ENCODE measurements around the gene DOHH.
A peak's percentile ranks its signal among the peaks of the same experiment; 100 is the strongest.

DOHH gene

DNA sequence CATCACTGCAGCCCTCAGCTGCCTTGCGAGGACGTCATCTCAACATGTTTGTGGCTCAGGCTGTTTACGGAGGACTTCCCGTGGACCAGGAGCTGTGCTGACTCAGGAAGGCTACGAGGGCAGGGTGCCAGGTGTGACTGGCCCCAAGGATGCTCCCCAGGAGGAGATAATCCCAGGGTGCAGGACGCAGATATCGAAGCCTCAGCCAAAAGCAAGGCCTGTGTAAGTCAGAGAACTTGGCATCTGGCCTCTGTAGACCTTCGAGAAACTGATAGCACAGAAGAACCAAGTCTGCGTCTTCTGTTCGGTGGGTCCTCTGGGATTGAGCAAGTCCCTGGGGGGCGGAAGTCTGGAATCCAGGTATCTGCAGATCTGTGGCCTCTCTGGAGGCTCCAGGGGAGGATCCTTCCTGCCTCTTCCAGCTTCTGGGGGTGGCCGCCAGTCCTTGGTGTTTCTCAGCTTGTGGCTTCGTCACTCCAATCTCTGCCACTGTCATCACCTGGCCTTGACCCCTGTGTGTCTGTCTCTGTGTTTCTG lies 2.6 kb upstream of the DOHH start:
- no peak for DNase-seq (ENCODE audit: low spot score)

DNA sequence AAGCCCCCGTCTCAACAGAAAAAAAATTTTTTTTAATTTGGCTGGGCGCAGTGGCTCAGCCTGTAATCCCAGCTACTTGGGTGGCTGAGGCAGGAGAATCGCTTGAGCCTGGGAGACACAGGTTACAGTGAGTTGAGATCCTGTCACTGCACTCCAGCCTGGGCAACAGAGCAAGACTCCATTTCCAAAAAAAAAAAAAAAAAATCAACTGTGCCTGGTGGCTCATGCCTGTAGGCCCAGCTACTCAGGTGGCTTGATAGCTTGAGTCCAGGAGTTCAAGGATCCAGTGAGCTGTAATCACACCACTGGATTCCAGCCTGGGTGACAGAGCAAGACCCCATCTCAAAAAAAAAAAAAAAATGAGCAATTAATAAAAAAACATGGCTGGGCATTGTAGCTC lies 1.3 kb upstream of the DOHH start:
- DNase-seq (ENCODE audit: low spot score): no peak

DNA sequence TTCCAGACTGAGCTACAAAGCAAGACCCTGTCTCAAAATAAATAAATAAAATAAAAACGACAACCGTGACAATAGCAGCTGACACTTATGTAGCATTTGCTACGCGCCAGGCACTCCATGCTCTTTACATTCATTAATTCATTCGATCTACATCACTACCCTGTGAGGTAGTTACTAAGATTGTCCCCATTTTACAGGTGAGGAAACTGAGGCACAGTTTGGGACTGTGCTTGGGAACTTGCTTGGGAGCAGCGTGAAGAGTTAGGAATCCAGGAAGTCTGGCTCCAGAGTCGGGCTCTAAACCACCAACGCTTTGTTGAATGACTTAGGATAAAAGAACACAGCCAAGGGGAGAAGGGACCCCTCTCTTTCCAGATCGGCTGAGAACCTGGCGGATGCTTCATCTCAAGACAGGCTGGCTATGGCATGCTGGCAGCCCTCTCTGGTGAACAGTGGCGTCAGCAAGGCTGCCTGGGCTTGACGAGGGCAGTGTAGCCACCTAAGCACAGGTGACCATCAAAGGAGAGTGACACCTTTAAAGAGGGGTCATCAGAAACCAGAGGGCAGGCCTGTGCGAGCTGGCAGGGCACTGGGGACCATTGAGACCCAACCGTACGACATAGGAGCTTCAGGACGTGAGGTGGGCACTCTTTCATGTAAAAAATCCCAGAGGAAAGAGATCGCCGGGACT lies 591 bp downstream of the DOHH start:
- no peak for DNase-seq (ENCODE audit: low spot score)

GRCh38 chr19:3497757-3498520 lies 2.5 kb downstream of the DOHH start:
- no peak for DNase-seq (ENCODE audit: low spot score)

- DNase-seq (ENCODE audit: low spot score): no peak
Observed at GRCh38 chr19:3496392-3497273, 3.8 kb downstream of the DOHH start.

DNA sequence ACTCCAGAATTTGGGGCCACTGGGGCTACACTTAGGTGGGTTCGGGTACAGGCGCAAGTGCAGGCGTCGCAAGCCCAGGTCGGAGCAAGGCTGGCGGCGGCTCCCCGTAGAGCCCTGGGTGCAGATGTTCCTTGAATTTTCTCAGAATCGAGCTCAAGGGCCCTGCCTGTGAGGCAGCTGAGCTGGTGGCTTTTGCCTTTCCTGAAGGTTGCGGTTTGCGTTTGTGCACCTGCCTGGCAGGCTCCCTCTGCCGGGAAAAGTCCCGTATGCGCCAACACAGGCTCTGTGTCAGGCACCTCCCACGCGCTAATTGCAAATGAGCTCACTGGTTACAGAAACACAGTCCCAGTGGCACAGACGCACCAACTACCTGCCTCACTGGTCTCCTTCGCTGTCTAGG lies 5.9 kb downstream of the DOHH start:
- DNase-seq (ENCODE audit: low spot score): no peak

DNA sequence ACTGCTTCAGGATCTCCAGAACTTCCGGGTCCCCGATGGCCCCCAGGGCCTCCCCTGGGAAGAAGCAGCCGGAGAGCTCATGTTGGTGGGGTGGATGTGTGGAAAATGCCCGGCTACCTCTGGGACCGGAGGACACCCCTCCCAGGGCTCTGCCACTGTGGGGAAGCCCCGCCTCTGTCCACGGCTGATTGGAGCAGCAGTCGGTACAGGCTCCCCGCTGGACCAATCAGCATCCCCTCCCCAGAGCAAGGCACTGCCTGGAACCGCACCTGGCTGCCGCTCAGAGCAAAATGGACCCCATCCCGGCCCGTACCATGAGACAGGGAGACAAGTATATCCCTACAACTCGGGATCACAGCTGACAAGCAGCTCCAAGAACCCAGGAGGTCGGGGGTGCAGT lies 6.4 kb downstream of the DOHH start:
- no peak for DNase-seq (ENCODE audit: low spot score)

- no peak for DNase-seq (ENCODE audit: low spot score)
Observed at GRCh38 chr19:3493651-3494050, 6.8 kb downstream of the DOHH start.

DNA sequence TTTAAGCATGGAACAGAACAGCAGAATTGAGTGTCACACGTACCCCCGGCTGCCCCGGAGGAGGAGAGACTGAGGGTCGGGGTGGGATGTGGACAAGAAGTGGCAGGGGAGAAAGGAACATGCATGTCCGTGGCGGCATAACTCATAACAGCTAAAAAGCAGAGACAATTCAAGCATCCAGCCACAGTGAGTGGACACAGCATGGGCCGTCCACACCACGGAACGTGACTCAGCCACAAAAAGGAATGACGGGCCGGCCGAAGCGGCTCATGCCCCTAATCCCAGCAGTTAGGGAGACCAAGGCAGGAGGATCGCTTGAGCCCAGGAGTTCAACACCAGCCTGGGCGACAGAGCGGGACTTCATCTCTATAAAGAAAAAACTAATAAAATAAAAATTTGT lies 7.6 kb downstream of the DOHH start:
- DNase-seq (ENCODE audit: low spot score): no peak

GRCh38 chr19:3492131-3492839 lies 8.2 kb downstream of the DOHH start:
- DNase-seq (ENCODE audit: low spot score): no peak

DNA sequence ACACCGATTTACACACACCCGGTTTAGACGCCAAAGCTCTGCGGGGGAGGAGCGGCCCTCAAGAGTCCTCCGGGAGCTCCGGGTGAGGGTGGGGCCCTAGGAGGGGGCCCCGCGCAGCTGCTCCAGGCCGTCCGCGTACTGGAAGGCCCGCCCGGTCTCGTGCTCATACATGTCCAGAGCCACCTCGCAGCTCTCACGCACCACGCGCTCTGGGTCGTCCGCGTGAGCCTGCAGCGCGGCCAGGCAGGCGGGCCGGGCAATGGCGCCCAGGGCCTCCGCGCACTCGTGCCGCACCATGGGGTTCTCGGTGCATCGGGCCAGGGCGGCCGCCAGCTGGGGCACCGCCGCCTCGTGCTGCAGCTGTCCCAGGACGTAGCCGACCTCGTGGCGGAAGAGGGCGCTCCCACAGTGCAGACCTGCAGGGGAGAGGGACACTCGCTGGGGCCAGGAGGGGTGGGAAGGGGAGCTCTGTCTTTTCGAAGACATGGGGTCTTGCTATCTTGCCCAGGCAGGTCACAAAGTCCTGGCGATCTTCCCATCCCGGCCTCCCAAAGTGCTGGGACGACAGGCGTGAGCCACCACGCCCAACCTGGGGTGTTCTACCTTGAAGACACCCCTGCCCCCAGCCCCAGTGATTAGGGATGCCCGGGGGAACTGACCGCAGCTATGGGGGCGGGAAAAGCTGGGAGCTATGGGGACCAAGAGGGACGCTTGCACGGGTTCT lies 8.9 kb downstream of the DOHH start:
- DNase-seq (ENCODE audit: low spot score): no peak

GRCh38 chr19:3483226-3483628 lies 17.2 kb downstream of the DOHH start, which contains the start of gene SMIM44:
Gene SMIM44, minus strand, starts transcription at chr19:3483441. Its CDS starts 38 bp downstream, at chr19:3483403.
- peak; percentile 39 for DNase-seq (ENCODE audit: low spot score)

GRCh38 chr19:3482507-3483225 lies 17.8 kb downstream of the DOHH start:
- DNase-seq (ENCODE audit: low spot score): no peak

DNA sequence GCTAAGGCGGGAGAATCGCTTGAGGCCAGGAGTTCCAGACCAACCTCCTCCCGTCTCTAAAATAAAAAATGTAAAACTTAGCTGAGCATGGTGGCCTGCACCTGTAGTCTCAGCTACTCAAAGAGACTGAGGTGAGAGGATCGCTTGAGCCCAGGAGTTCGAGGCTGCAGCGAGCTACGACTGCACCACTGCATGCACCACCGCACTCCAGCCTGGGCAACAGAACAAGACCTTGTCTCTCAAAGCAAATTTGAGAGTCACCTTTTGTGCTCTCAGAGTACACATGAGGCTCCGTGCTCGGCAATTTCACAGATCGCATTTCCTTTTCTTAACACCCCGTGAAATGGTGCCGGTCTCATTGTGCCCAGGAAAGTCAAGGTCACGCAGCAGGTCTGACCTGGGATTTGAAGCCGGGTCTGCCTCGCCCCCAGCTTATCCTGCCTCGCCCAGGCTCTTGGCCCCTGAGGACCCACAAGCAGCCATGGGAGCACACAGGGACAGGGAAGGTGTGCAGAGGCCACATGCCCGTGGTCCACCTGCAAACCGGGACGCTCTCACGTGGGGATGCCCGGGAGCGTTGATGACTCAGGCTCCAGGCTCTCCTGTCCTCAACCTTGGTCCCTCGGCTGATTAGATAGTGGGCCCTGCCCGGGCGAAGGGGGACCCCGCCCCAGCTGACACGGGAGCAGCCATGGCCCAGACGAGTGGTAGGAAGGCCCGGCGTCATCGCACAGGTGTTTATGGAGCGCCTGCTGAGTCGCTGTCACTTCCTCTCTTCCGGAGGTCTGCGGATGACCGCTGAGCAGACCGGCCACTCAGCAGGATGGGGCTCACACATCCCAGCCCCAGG lies 19.0 kb downstream of the DOHH start:
- peak; percentile 27 for DNase-seq (ENCODE audit: low spot score)

- DNase-seq (ENCODE audit: low spot score): no peak
Observed at GRCh38 chr19:3480383-3481091, 19.9 kb downstream of the DOHH start, which contains the start of gene SMIM24. Gene SMIM24, minus strand, starts transcription at chr19:3480525. Its CDS starts 62 bp downstream, at chr19:3480463.

DNA sequence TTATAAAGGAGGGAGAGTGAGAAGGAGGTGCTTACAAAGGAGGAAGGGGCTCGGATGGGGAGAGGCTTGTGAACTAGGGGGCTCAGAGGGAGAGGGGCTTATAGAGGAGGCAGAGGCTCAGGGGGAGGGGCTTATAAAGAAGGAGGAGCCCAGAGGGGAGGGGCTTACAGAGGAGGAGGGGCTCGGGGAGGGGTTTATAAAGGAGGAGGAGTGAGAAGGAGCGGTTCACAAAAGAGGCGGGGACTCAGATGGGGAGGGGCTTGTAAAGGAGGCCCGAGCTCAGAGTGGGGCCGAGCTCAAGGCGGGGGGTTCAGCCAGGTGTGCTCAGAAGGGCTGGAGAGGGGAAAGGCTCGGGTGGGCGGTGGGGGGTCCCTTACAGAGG lies 20.6 kb downstream of the DOHH start:
- no peak for DNase-seq (ENCODE audit: low spot score)

GRCh38 chr19:3479177-3479833 lies 21.2 kb downstream of the DOHH start:
- DNase-seq (ENCODE audit: low spot score): peak; percentile 45
